ENCODE measurements around the gene OAF.

Gene OAF

GRCh38 chr11:120257346-120257745 is 46.5 kb downstream of the OAF start:
- Histone ChIP-seq H3K27me3 (ENCODE audit: insufficient read depth, insufficient read length) (no peaks in the 10 kb centered on the region), H3K4me1 (ENCODE audit: insufficient read depth, insufficient read length) (peaks cover 2% of the 10 kb centered on the region), H3K9me3 (ENCODE audit: insufficient read depth, low read length) (no peaks in the 10 kb centered on the region), H3K4me3 (ENCODE audit: insufficient read length, low read depth) (no peak overlapping the region), H3K9ac (ENCODE audit: insufficient read length, low read depth) (no peak overlapping the region), H3K36me3 (ENCODE audit: insufficient read depth, insufficient read length, low read length) (no peaks in the 10 kb centered on the region)
- DNase-seq (ENCODE audit: low read depth, low spot score) = no peak
- TF ChIP-seq ZNF274 (IDR thresholded peaks at IDR 0.05; ENCODE audit: low read depth, low read length) (no peak), SUZ12 (IDR thresholded peaks at IDR 0.05; ENCODE audit: extremely low read depth, insufficient read depth, insufficient read length) (no peak), YY1 (IDR thresholded peaks at IDR 0.05; ENCODE audit: insufficient read depth, insufficient read length) (no peak)

DNA sequence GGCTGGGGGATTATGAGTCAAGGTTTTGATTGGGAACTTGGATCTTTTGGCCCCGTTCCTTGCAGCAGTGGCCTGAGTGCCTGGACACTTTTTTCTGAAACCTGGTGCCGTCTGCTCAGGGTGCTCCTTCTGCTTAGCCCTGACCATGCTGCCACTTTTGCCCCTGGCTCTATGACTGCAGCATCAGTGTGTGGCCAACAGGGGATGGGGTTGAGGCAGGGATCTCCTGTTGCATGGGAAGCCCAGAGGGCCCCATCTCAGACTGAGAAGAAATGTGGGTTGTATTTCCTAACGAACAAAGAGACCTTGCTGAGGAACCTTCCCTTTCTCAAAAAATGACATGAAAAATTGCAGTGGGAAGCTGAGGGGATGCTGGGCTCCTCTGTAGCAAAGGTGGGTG is 47.8 kb downstream of the OAF start:
- Histone ChIP-seq H3K9ac (ENCODE audit: insufficient read length, low read depth) (no peak overlapping the region), H3K27me3 (ENCODE audit: insufficient read depth, insufficient read length) (no peaks in the 10 kb centered on the region), H3K4me1 (ENCODE audit: insufficient read depth, insufficient read length) (peaks cover 2% of the 10 kb centered on the region), H3K36me3 (ENCODE audit: insufficient read depth, insufficient read length, low read length) (no peaks in the 10 kb centered on the region), H3K9me3 (ENCODE audit: insufficient read depth, low read length) (no peaks in the 10 kb centered on the region), H3K4me3 (ENCODE audit: insufficient read length, low read depth) (no peak overlapping the region)
- no peak for DNase-seq (ENCODE audit: low read depth, low spot score)
- TF ChIP-seq ZNF274 (IDR thresholded peaks at IDR 0.05; ENCODE audit: low read depth, low read length) = no peak
- no peak for TF ChIP-seq SUZ12 (IDR thresholded peaks at IDR 0.05; ENCODE audit: extremely low read depth, insufficient read depth, insufficient read length)
- no peak for TF ChIP-seq YY1 (IDR thresholded peaks at IDR 0.05; ENCODE audit: insufficient read depth, insufficient read length)

- TF ChIP-seq YY1 (IDR thresholded peaks at IDR 0.05; ENCODE audit: insufficient read depth, insufficient read length) (no peak), ZNF274 (IDR thresholded peaks at IDR 0.05; ENCODE audit: low read depth, low read length) (no peak), SUZ12 (IDR thresholded peaks at IDR 0.05; ENCODE audit: extremely low read depth, insufficient read depth, insufficient read length) (no peak)
- Histone ChIP-seq H3K36me3 (ENCODE audit: insufficient read depth, insufficient read length, low read length) (no peaks in the 10 kb centered on the region), H3K9me3 (ENCODE audit: insufficient read depth, low read length) (no peaks in the 10 kb centered on the region), H3K27me3 (ENCODE audit: insufficient read depth, insufficient read length) (no peaks in the 10 kb centered on the region), H3K4me1 (ENCODE audit: insufficient read depth, insufficient read length) (peaks cover 2% of the 10 kb centered on the region), H3K9ac (ENCODE audit: insufficient read length, low read depth) (no peak overlapping the region), H3K4me3 (ENCODE audit: insufficient read length, low read depth) (no peak overlapping the region)
- no peak for DNase-seq (ENCODE audit: low read depth, low spot score)
Observed at GRCh38 chr11:120259241-120259640, 48.4 kb downstream of the OAF start.

GRCh38 chr11:120259988-120260565 is 49.2 kb downstream of the OAF start:
- Histone ChIP-seq H3K27me3 (ENCODE audit: insufficient read depth, insufficient read length) (no peaks in the 10 kb centered on the region), H3K9ac (ENCODE audit: insufficient read length, low read depth) (no peak overlapping the region), H3K4me1 (ENCODE audit: insufficient read depth, insufficient read length) (peaks cover 2% of the 10 kb centered on the region), H3K36me3 (ENCODE audit: insufficient read depth, insufficient read length, low read length) (no peaks in the 10 kb centered on the region), H3K4me3 (ENCODE audit: insufficient read length, low read depth) (no peak overlapping the region), H3K9me3 (ENCODE audit: insufficient read depth, low read length) (no peaks in the 10 kb centered on the region)
- DNase-seq (ENCODE audit: low read depth, low spot score) = no peak
- TF ChIP-seq YY1 (IDR thresholded peaks at IDR 0.05; ENCODE audit: insufficient read depth, insufficient read length) = no peak
- no peak for TF ChIP-seq ZNF274 (IDR thresholded peaks at IDR 0.05; ENCODE audit: low read depth, low read length)
- no peak for TF ChIP-seq SUZ12 (IDR thresholded peaks at IDR 0.05; ENCODE audit: extremely low read depth, insufficient read depth, insufficient read length)

DNA sequence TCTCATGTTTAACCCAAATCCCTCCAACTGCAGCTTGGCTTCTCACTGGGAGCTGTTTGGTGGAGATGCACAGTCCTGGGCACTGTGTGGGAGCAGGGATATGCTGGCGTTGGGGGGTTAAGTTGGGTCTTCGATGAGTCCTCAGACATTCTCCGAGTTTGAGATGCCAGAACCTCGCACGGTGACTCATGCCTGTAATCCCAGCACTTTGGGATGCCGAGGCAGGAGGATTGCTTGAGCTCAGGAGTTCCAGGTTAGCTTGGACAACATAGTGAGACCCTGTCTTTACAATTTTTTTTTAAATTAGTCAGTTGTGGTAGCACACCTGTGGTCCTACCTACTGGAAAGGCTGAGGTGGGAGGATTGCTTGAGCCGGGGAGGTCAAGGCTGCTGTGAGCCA is 49.8 kb downstream of the OAF start:
- Histone ChIP-seq H3K27me3 (ENCODE audit: insufficient read depth, insufficient read length) (no peaks in the 10 kb centered on the region), H3K9me3 (ENCODE audit: insufficient read depth, low read length) (no peaks in the 10 kb centered on the region), H3K36me3 (ENCODE audit: insufficient read depth, insufficient read length, low read length) (no peaks in the 10 kb centered on the region), H3K4me1 (ENCODE audit: insufficient read depth, insufficient read length) (peaks cover 2% of the 10 kb centered on the region), H3K4me3 (ENCODE audit: insufficient read length, low read depth) (no peak overlapping the region), H3K9ac (ENCODE audit: insufficient read length, low read depth) (no peak overlapping the region)
- no peak for DNase-seq (ENCODE audit: low read depth, low spot score)
- TF ChIP-seq YY1 (IDR thresholded peaks at IDR 0.05; ENCODE audit: insufficient read depth, insufficient read length) (no peak), ZNF274 (IDR thresholded peaks at IDR 0.05; ENCODE audit: low read depth, low read length) (no peak), SUZ12 (IDR thresholded peaks at IDR 0.05; ENCODE audit: extremely low read depth, insufficient read depth, insufficient read length) (no peak)

GRCh38 chr11:120261321-120261720 is 50.5 kb downstream of the OAF start:
- H3K4me3 ChIP-seq (ENCODE audit: insufficient read length, low read depth) = no peak overlapping the region
- H3K36me3 ChIP-seq (ENCODE audit: insufficient read depth, insufficient read length, low read length) = no peaks in the 10 kb centered on the region
- DNase-seq (ENCODE audit: low read depth, low spot score) = no peak
- no peaks in the 10 kb centered on the region for H3K27me3 ChIP-seq (ENCODE audit: insufficient read depth, insufficient read length)
- H3K9ac ChIP-seq (ENCODE audit: insufficient read length, low read depth) = no peak overlapping the region
- no peaks in the 10 kb centered on the region for H3K9me3 ChIP-seq (ENCODE audit: insufficient read depth, low read length)
- peaks cover 2% of the 10 kb centered on the region for H3K4me1 ChIP-seq (ENCODE audit: insufficient read depth, insufficient read length)
- TF ChIP-seq SUZ12 (IDR thresholded peaks at IDR 0.05; ENCODE audit: extremely low read depth, insufficient read depth, insufficient read length) = no peak
- TF ChIP-seq ZNF274 (IDR thresholded peaks at IDR 0.05; ENCODE audit: low read depth, low read length) = no peak
- TF ChIP-seq YY1 (IDR thresholded peaks at IDR 0.05; ENCODE audit: insufficient read depth, insufficient read length) = no peak

GRCh38 chr11:120261931-120262330 is 51.1 kb downstream of the OAF start:
- H3K27me3 ChIP-seq (ENCODE audit: insufficient read depth, insufficient read length) = no peaks in the 10 kb centered on the region
- TF ChIP-seq SUZ12 (IDR thresholded peaks at IDR 0.05; ENCODE audit: extremely low read depth, insufficient read depth, insufficient read length) (no peak), YY1 (IDR thresholded peaks at IDR 0.05; ENCODE audit: insufficient read depth, insufficient read length) (no peak), ZNF274 (IDR thresholded peaks at IDR 0.05; ENCODE audit: low read depth, low read length) (no peak)

More at GRCh38 chr11:120261931-120262330, 51.1 kb downstream of the OAF start:
- Histone ChIP-seq H3K9me3 (ENCODE audit: insufficient read depth, low read length) (no peaks in the 10 kb centered on the region), H3K9ac (ENCODE audit: insufficient read length, low read depth) (no peak overlapping the region), H3K4me1 (ENCODE audit: insufficient read depth, insufficient read length) (peaks cover 2% of the 10 kb centered on the region), H3K4me3 (ENCODE audit: insufficient read length, low read depth) (no peak overlapping the region), H3K36me3 (ENCODE audit: insufficient read depth, insufficient read length, low read length) (no peaks in the 10 kb centered on the region)
- DNase-seq (ENCODE audit: low read depth, low spot score) = no peak
